Hematopoietic multipotent progenitor cell treated with erythropoietin and hydrocortisone succinate and interleukin-3 and kit ligand, for 8 days (in vitro differentiated cells): ENCODE results near the gene RDH8.

Experiments
- DNase-seq: peaks from one replicate; pipeline ENCODE4 v3.0.0-alpha.2; 2015

RDH8 gene

GRCh38 chr19:10013316-10013715, at the start of gene RDH8:
TSS of gene RDH8 (plus strand) at chr19:10013483. CDS start at chr19:10013498, 15 bp downstream.
- DNase-seq: no peak

GRCh38 chr19:9966024-9966423, 47.3 kb upstream of the RDH8 start:
- no peak for DNase-seq

GRCh38 chr19:9966448-9966847, 46.8 kb upstream of the RDH8 start:
- DNase-seq: no peak

GRCh38 chr19:9967326-9967725, 46.0 kb upstream of the RDH8 start:
- no peak for DNase-seq

GRCh38 chr19:9968820-9969687, 44.2 kb upstream of the RDH8 start:
- DNase-seq: no peak

- DNase-seq: no peak
Measured at GRCh38 chr19:9969688-9969975, 43.7 kb upstream of the RDH8 start.

GRCh38 chr19:9970481-9970880, 42.8 kb upstream of the RDH8 start:
- DNase-seq: no peak

- DNase-seq: no peak
Measured at GRCh38 chr19:9971166-9971897, 42.0 kb upstream of the RDH8 start.

GRCh38 chr19:9972103-9972502, 41.2 kb upstream of the RDH8 start:
- no peak for DNase-seq

- no peak for DNase-seq
Measured at GRCh38 chr19:9981406-9982260, 31.6 kb upstream of the RDH8 start.

- no peak for DNase-seq
Measured at GRCh38 chr19:9986787-9987281, 26.4 kb upstream of the RDH8 start.

GRCh38 chr19:9989504-9989903, 23.8 kb upstream of the RDH8 start:
- DNase-seq: no peak

- DNase-seq: no peak
Measured at GRCh38 chr19:9991425-9992191, 21.7 kb upstream of the RDH8 start.

GRCh38 chr19:9995084-9995483, 18.2 kb upstream of the RDH8 start:
- no peak for DNase-seq

- no peak for DNase-seq
Measured at GRCh38 chr19:9995999-9996398, 17.3 kb upstream of the RDH8 start.

- DNase-seq: no peak
Measured at GRCh38 chr19:9996541-9996940, 16.7 kb upstream of the RDH8 start.

GRCh38 chr19:10000171-10000826, 13.0 kb upstream of the RDH8 start:
- peak; percentile 69 for DNase-seq

GRCh38 chr19:10001899-10002298, 11.4 kb upstream of the RDH8 start:
- DNase-seq: peak; percentile 8

- DNase-seq: no peak
Measured at GRCh38 chr19:10003271-10003670, 10.0 kb upstream of the RDH8 start.

GRCh38 chr19:10004617-10005016, 8.7 kb upstream of the RDH8 start:
- DNase-seq: no peak

GRCh38 chr19:10005632-10006334, 7.5 kb upstream of the RDH8 start:
- no peak for DNase-seq
